GM23338 (cell line): ENCODE results near the gene SPINK4. TPM values are rescaled to one million over a fixed set of nuclear protein-coding genes. Genes with fewer than 3 reads are reported as not detected.

Experiments used
- ATAC-seq: fragments of 200-7000 bp; cut with Tn5 transposase; 3 replicates; pipeline ENCODE4 v1.9.1; 2020
- DNase-seq: peaks from one replicate; pipeline ENCODE4 v3.0.0-alpha.2; 2015; ENCODE audit warnings: low spot score
- H2AFZ ChIP-seq: fragments of 200-600 bp; sonication (generic); 2 replicates; pipeline ENCODE4 v1.8.0; 2016; ENCODE audit warnings: antibody characterized with exemption, mild to moderate bottlenecking, moderate library complexity
- H3F3A ChIP-seq: fragments of 200-600 bp; sonication (generic); replicated peaks from 2 replicates; pipeline ENCODE4 v1.8.0; 2017; ENCODE audit warnings: antibody characterized with exemption, mixed run types, low read depth
- H3K27ac ChIP-seq: fragments of 200-600 bp; sonication (generic); 2 replicates; pipeline ENCODE4 v1.6.1; 2016; ENCODE audit warnings: low read depth
- H3K27me3 ChIP-seq: fragments of 200-600 bp; sonication (generic); 2 replicates; pipeline ENCODE4 v1.8.0; 2016; ENCODE audit warnings: mild to moderate bottlenecking, mixed run types, moderate library complexity; ENCODE audit not compliant: insufficient read depth
- H3K36me3 ChIP-seq: fragments of 200-600 bp; sonication (generic); 2 replicates; pipeline ENCODE4 v1.8.0; 2016; ENCODE audit warnings: mild to moderate bottlenecking; ENCODE audit not compliant: insufficient read depth
- H3K4me1 ChIP-seq: fragments of 200-600 bp; sonication (generic); 2 replicates; pipeline ENCODE4 v1.8.0; 2016; ENCODE audit warnings: mild to moderate bottlenecking, moderate library complexity; ENCODE audit not compliant: insufficient read depth
- H3K4me2 ChIP-seq: fragments of 200-600 bp; sonication (generic); 2 replicates; pipeline ENCODE4 v1.7.1; 2017; ENCODE audit warnings: mixed run types
- H3K4me3 ChIP-seq: fragments of 200-600 bp; sonication (generic); 2 replicates; pipeline ENCODE4 v1.6.1; 2016; ENCODE audit warnings: mixed run types
- H3K79me2 ChIP-seq: fragments of 200-600 bp; sonication (generic); replicated peaks from 2 replicates; pipeline ENCODE4 v1.8.0; 2017; ENCODE audit warnings: mild to moderate bottlenecking; ENCODE audit not compliant: insufficient read depth
- H3K9me2 ChIP-seq: fragments of 200-600 bp; sonication (generic); 2 replicates; pipeline ENCODE4 v1.8.0; 2017; ENCODE audit not compliant: insufficient read depth
- H4K20me1 ChIP-seq: fragments of 200-600 bp; sonication (generic); replicated peaks from 2 replicates; pipeline ENCODE4 v1.8.0; 2017; ENCODE audit warnings: mild to moderate bottlenecking; ENCODE audit not compliant: insufficient read depth
- H3K27ac Mint-ChIP-seq: 2 replicates; pipeline ENCODE4 v1.8.0; 2020; ENCODE audit warnings: inconsistent platforms, mild to moderate bottlenecking, moderate library complexity, mixed read lengths
- H3K27me3 Mint-ChIP-seq: 3 replicates; pipeline ENCODE4 v1.8.0; 2022; ENCODE audit warnings: low read depth, mild to moderate bottlenecking, moderate library complexity, mixed read lengths, inconsistent platforms; ENCODE audit not compliant: insufficient read depth, poor library complexity
- H3K36me3 Mint-ChIP-seq: 3 replicates; pipeline ENCODE4 v1.8.0; 2021; ENCODE audit warnings: low read depth, mild to moderate bottlenecking, inconsistent platforms, moderate library complexity, mixed read lengths
- H3K4me1 Mint-ChIP-seq: 3 replicates; pipeline ENCODE4 v1.8.0; 2020; ENCODE audit warnings: mild to moderate bottlenecking, inconsistent platforms, mixed read lengths
- H3K4me3 Mint-ChIP-seq: 3 replicates; pipeline ENCODE4 v1.8.0; 2021; ENCODE audit warnings: moderate library complexity, mild to moderate bottlenecking, inconsistent platforms, mixed read lengths
- H3K9me3 Mint-ChIP-seq: 3 replicates; pipeline ENCODE4 v1.8.0; 2020; ENCODE audit warnings: moderate library complexity, mild to moderate bottlenecking, inconsistent platforms, mixed read lengths
- CREB1 ChIP-seq: fragments of 250-450 bp; sonication (Bioruptor Pico); IDR thresholded peaks from 2 replicates; pipeline ENCODE4 v1.5.0; 2020; ENCODE audit warnings: low read depth, mild to moderate bottlenecking, moderate library complexity
- CTCF ChIP-seq, 2 experiments: fragments of 200-600 bp in 1 of 2; sonication (generic) in 1 of 2; conservative IDR thresholded peaks; 2 replicates each; pipeline versions ENCODE4 v1.5.1 to v1.6.1; 2016 to 2017; ENCODE audit warnings: antibody characterized with exemption in 2 of 2, low read depth in 2 of 2, mild to moderate bottlenecking in 2 of 2, moderate library complexity in 1 of 2
- ETS1 ChIP-seq: IDR thresholded peaks from 2 replicates; pipeline ENCODE4 v1.6.1; 2016; ENCODE audit warnings: antibody characterized with exemption
- EZH2 ChIP-seq: fragments of 200-600 bp; sonication (generic); IDR thresholded peaks from one replicate; pipeline ENCODE4 v1.8.0; 2017; ENCODE audit warnings: antibody characterized with exemption, mild to moderate bottlenecking, low read depth; ENCODE audit not compliant: unreplicated experiment
- EZH2phosphoT487 ChIP-seq: fragments of 200-600 bp; sonication (generic); IDR thresholded peaks from one replicate; pipeline ENCODE4 v1.8.1; 2018; ENCODE audit warnings: antibody characterized with exemption; ENCODE audit not compliant: unreplicated experiment
- JUNB ChIP-seq: IDR thresholded peaks from one replicate; pipeline ENCODE4 v1.6.1; 2016; ENCODE audit warnings: antibody characterized with exemption; ENCODE audit not compliant: unreplicated experiment
- NANOG ChIP-seq: IDR thresholded peaks from 2 replicates; pipeline ENCODE4 v1.6.1; 2016; ENCODE audit warnings: antibody characterized with exemption, borderline replicate concordance
- POLR2AphosphoS5 ChIP-seq: IDR thresholded peaks from 2 replicates; pipeline ENCODE4 v1.6.1; 2016; ENCODE audit warnings: antibody characterized with exemption, low read depth
- REST ChIP-seq: IDR thresholded peaks from one replicate; pipeline ENCODE4 v1.6.1; 2018; ENCODE audit warnings: antibody characterized with exemption; ENCODE audit not compliant: unreplicated experiment
- STAT1 ChIP-seq: IDR thresholded peaks from one replicate; pipeline ENCODE4 v1.6.1; 2016; ENCODE audit warnings: antibody characterized with exemption; ENCODE audit not compliant: unreplicated experiment
- ZNF114 ChIP-seq: fragments of 250-450 bp; sonication (Bioruptor Pico); IDR thresholded peaks from 2 replicates; pipeline ENCODE4 v1.5.0; 2020; ENCODE audit warnings: mild to moderate bottlenecking, moderate library complexity
- ZNF331 ChIP-seq: fragments of 250-450 bp; sonication (Bioruptor Pico); IDR thresholded peaks from 2 replicates; pipeline ENCODE4 v1.5.0; 2020; ENCODE audit warnings: low read depth, mild to moderate bottlenecking, moderate library complexity
- ZNF462 ChIP-seq: fragments of 250-450 bp; sonication (Bioruptor Pico); IDR thresholded peaks from 2 replicates; pipeline ENCODE4 v1.5.0; 2020; ENCODE audit warnings: mild to moderate bottlenecking, moderate library complexity
- polyA plus RNA-seq: library from polyadenylated mRNA; unstranded; fragments of >200 nt; fragmentation: Nextera tagmentation; extraction: Ambion mirVana; gene quantifications from 2 replicates; pipeline ENCODE4 v1.2.1, GENCODE V29; 2016
- total RNA-seq: library from RNA; depleted of rRNA; stranded (reverse); fragments of >200 nt; shearing (Covaris generic); gene quantifications from 2 replicates; pipeline ENCODE4 v1.2.3, GENCODE V29; 2014

SPINK4 gene
- total and polyA plus RNA-seq, 2 experiments from 2014 or later, result not detected

- Histone ChIP-seq H3K4me1 (no peaks in the 10 kb centered on the region), H3K27ac (no peak overlapping the region), H3K4me3 (no peak overlapping the region), H3K36me3 (no peaks in the 10 kb centered on the region), H3K79me2 (no peaks in the 10 kb centered on the region), H3K27me3 (no peaks in the 10 kb centered on the region), H3K4me2 (no peak overlapping the region), H4K20me1 (no peaks in the 10 kb centered on the region), H3F3A (no peaks in the 10 kb centered on the region), H2AFZ (0 out of 2 replicates have a peak overlapping the region, but pooled peaks have one; percentile 10), H3K9me2 (no peaks in the 10 kb centered on the region)
- H3K36me3 Mint-ChIP-seq, result no peaks in the 10 kb centered on the region
- no peak overlapping the region for H3K4me3 Mint-ChIP-seq
- no peaks in the 10 kb centered on the region for H3K27me3 Mint-ChIP-seq
- no peak for ATAC-seq
- DNase-seq, result no peak
- H3K9me3 Mint-ChIP-seq, result no peaks in the 10 kb centered on the region
- H3K4me1 Mint-ChIP-seq, result peaks cover 7% of the 10 kb centered on the region
- TF ChIP-seq EZH2 (no peak), EZH2phosphoT487 (no peak), POLR2AphosphoS5 (no peak), REST (no peak), ZNF462 (no peak), NANOG (no peak), ZNF114 (no peak), JUNB (no peak), STAT1 (no peak), CTCF (conservative IDR thresholded peaks at IDR 0.05; ENCODE audit: low read depth in 2 of 2) (no peak), CREB1 (CRISPR knock-in tag) (no peak), ETS1 (no peak), ZNF331 (CRISPR knock-in tag) (no peak)
- no peak overlapping the region for H3K27ac Mint-ChIP-seq
These were observed 19.0 kb upstream of the SPINK4 start for GRCh38 chr9:33220681-33221567.
